GM10266 (cell line): ENCODE data around the gene ROBO3.

Source experiments
- DNase-seq: peaks from one replicate; pipeline ENCODE4 v3.0.0; 2012; ENCODE audit errors: extremely low spot score
- TF ChIP-seq, protein P1 (sequence below): IDR thresholded peaks from 2 replicates; pipeline ENCODE4 v1.5.1; 2012; ENCODE audit warnings: mild to moderate bottlenecking, low read depth; ENCODE audit not compliant: control insufficient read depth, insufficient read depth; ENCODE audit errors: missing control alignments

ROBO3 gene

DNA sequence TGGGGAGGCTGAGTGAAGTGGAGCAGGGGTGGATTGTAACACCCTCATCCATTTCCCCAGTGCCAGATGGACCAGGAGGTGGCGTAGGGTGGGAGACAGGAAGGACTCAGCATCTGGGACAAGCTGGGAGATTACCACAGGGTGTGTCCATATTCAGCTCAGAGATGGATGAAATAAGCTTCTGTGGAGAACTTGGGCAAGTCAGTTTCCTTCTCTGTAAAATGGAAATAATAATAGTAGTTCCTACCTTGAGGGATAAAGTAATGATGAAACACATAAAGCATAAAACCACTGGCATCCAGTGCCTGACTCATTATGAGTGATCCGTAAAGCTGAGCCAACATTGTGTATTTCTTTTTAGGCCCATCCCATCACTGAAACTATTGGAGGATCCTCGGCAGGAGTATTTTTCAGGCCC lies 33.0 kb downstream of the ROBO3 start:
- TF ChIP-seq, protein P1, sequence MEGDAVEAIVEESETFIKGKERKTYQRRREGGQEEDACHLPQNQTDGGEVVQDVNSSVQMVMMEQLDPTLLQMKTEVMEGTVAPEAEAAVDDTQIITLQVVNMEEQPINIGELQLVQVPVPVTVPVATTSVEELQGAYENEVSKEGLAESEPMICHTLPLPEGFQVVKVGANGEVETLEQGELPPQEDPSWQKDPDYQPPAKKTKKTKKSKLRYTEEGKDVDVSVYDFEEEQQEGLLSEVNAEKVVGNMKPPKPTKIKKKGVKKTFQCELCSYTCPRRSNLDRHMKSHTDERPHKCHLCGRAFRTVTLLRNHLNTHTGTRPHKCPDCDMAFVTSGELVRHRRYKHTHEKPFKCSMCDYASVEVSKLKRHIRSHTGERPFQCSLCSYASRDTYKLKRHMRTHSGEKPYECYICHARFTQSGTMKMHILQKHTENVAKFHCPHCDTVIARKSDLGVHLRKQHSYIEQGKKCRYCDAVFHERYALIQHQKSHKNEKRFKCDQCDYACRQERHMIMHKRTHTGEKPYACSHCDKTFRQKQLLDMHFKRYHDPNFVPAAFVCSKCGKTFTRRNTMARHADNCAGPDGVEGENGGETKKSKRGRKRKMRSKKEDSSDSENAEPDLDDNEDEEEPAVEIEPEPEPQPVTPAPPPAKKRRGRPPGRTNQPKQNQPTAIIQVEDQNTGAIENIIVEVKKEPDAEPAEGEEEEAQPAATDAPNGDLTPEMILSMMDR = no peak
- DNase-seq = no peak

DNA sequence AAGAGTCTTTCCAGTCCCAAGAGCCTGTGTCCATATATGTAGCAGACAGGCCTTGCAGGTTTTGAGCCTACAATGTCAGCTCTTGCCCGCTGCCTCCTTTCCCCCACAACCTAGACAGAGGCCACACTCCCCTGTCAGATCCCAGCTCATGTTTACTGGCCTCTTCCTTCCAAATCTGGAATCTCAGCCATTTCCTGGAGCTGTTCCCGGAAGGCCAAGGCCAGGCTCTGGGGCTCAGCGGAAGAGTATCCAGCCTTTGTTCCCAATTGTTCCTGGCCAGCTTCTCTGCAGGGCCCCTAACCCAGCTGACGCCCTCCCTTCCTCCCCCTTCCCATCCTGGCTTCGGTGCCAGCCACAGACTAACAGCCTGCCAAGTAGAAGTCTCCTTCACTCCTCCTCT lies 33.5 kb downstream of the ROBO3 start:
- TF ChIP-seq, protein P1 = no peak
- no peak for DNase-seq

DNA sequence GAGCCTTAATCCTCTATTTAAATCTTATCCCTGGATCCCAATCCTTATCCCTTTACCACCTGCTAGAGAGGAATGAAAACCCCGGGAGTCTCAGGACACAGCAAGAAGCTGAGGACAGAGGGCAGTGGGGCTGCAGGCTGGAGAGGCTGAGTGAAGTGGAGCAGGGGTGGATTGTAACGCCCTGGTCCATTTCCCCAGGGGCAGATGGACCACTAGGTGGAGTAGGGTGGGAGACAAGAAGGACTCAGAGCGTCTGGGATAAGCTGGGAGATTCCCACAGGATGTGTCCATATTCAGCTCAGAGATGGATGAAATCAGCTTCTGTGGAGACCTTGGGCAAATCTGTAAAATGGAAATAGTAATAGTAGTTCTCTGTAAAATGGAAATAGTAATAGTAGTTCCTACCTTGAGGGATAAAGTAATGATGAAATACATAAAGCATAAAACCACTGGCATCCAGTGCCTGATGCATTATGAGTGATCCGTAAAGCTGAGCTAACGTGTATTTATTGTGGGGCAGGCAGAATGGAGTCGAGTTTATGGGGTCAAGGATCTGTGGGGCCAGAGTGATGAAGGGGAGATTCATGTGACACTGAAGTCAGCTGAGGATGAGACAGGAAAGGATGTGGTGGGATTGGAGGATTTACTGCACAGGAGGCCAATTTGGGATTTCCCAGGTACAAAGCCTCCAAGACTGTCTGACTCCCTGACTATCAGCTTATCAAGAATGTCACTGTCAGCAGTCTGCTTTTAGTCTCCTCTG lies 34.3 kb downstream of the ROBO3 start:
- TF ChIP-seq, protein P1 = no peak
- no peak for DNase-seq

DNA sequence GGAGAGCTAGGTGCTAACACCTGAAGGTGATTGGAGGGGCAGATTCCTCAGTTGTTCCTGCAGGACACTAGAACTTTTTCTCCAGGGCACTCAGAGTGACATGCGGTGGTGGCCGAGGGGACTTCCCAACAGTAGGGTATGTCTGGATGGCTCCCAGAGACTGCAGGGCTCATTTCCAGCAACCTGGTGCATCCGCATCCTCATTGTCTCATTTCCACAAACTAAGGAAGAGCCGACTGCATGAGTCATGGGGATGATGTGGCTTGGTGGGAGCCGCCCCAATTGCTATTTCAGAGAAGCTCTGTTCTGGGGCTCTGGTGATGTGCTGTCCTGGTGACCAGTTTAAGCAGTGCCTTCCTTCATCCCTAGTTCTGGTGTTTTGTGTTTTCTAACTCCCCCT lies 35.2 kb downstream of the ROBO3 start:
- TF ChIP-seq, protein P1 = no peak
- DNase-seq = no peak

DNA sequence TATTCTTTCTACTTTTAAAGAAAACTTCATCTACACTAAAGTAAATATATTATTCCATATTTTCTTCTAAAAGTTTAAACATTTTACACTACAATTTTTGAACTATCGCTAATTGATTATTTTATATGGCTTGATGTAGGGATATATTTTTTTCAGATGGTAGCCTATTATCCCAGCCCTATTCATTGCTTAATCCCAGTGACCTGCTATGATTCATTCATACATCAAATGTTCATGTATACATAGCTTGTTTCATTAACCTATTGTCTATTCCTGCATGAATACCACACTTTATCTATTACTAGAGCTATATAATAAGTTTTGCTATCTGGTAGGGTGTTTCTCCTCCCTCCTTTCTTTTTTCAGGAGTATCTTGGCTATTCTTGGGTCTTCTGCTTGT lies 37.4 kb downstream of the ROBO3 start:
- TF ChIP-seq, protein P1 = no peak
- no peak for DNase-seq

DNA sequence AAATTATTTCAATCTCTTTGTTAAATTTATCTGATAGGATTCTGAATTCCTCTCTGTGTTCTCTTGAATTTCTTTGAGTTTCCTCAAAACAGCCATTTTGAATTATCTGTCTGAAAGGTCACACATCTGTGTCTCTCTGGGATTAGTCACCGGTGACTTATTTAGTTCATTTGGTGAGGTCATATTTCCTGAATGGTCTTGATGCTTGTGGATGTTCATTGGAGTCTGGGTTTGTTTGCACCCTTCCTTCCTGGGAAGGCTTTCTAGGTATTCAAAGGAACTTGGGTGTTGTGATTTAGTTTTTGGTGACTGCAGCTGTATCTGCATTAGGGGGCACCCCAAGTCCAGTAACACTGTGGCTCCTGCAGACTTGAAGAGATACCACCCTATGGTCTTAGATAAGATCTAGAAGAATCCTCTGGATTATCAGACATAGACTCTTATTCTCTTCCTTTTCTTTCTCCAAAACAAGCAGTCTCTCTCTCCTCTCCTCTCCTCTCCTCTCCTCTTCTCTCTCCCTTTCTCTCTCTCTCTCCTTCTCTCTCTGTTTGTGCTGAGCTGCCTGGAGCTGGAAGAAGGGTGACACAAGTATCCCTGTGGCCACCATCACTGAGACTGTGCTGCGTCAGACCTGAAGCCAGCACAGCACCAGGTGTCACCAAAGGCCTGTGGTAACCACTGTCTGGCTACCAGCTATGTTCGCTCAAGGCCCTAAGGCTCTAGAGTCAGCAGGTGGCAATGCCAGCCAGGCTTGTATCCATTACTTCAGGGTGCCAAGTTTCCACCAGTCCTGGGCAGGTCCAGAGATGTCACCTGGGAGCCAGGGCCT lies 50.5 kb downstream of the ROBO3 start:
- TF ChIP-seq, protein P1 = no peak
- no peak for DNase-seq

DNA sequence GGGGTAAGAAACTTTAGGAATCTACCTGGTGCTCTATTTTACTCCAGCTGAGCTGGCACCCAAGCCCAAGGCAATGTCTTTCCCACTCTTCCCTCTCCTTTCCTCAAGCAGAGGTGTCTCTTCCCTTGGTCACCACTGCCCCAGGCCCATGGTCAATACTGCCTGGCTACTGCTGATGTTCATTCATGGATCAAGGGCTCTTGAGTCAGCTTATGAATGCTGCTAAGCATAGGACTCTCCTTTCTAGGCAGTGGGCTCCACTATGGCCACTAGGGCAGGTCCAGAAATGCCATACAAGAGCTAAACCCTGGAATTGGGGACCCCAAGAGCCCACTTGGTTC lies 51.1 kb downstream of the ROBO3 start:
- TF ChIP-seq, protein P1 = no peak

More for the DNA sequence above, 51.1 kb downstream of the ROBO3 start:
- no peak for DNase-seq
